Measurements from ENCODE around the gene DDX54.

- TF ChIP-seq CTCF (IDR thresholded peaks at IDR 0.05; ENCODE audit: insufficient read depth, low read depth, low read length) (no peak), EZH2 (IDR thresholded peaks at IDR 0.05; ENCODE audit: insufficient read depth, low read length) (no peak)
These were observed 51.6 kb downstream of the DDX54 start for GRCh38 chr12:113133666-113134065.

Measured in astrocyte (in vitro differentiated cells and primary cell).